ENCODE results near the gene OLFML3.

The OLFML3 gene

DNA sequence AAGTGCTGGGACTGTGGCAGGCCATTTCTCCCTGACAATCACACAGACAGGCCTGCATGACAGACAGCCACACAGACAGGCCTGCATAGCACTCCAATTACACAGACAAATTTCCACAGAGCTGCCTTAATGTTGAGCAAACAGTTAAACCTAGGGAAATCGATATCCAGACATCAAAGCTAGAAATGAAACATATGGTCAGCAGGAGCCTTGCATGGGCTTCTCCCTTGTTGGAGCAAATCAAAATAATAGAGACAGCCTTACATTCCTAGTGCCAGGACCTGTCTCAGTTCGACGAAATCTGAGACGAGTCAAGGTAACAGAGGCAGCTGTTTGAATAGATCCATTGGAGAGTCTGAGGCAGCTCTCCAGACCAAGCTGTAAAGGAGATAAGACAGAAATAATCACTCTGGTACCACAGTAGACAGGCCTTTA, 42.4 kb downstream of the OLFML3 start:
- no peaks in the 10 kb centered on the region for H3K4me1 Mint-ChIP-seq
- no peak overlapping the region for H3K4me3 Mint-ChIP-seq
- no peaks in the 10 kb centered on the region for H3K9me3 Mint-ChIP-seq
- no peak overlapping the region for H3K27ac Mint-ChIP-seq
- H3K27me3 Mint-ChIP-seq = peaks cover 21% of the 10 kb centered on the region
- no peaks in the 10 kb centered on the region for H3K36me3 Mint-ChIP-seq
- ATAC-seq = no peak

DNA sequence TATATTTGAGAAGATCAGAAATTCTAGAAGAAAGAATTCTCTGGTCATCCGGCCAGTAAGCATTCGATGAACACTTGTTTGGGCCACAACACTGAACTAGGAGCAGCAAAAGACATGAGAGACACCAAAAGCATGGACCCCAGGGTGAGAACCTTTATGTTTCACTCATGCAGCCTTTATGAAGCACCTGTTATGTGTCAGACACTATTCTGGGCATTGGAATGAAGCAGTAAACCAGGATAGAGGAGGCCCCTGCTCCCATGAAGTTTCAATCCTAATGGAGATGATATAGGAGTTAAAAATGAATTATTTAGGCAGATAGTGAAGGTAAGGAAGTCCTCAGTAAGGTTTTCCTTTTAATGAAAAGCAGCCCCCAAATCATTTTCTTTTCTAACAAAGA, 43.6 kb downstream of the OLFML3 start:
- Mint-ChIP-seq H3K4me1 (no peaks in the 10 kb centered on the region), H3K36me3 (no peaks in the 10 kb centered on the region), H3K27me3 (peaks cover 29% of the 10 kb centered on the region), H3K27ac (no peak overlapping the region), H3K4me3 (no peak overlapping the region), H3K9me3 (no peaks in the 10 kb centered on the region)
- no peak for ATAC-seq

DNA sequence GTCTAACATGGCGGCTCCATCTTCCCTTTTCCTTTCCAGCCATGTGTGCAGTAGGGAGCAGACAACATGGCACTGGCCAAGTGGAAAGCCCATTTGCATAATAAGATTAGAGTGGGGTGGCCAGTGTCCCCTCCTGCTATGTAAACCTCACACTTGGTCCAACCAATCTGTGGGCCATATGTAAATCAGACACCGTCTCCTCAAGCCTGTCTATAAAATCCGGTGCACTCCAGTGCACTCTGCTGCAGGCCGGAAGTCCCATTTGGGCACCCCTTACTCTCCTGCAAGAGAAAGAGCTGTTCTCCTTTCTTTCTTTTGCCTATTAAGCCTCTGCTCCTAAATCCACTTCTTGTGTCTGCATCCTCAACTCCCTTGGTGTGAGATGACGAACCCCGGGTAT, 44.1 kb downstream of the OLFML3 start:
- peaks cover 29% of the 10 kb centered on the region for H3K27me3 Mint-ChIP-seq
- no peaks in the 10 kb centered on the region for H3K4me1 Mint-ChIP-seq
- no peak overlapping the region for H3K27ac Mint-ChIP-seq
- H3K9me3 Mint-ChIP-seq = no peaks in the 10 kb centered on the region
- no peak overlapping the region for H3K4me3 Mint-ChIP-seq
- no peaks in the 10 kb centered on the region for H3K36me3 Mint-ChIP-seq
- ATAC-seq = no peak

DNA sequence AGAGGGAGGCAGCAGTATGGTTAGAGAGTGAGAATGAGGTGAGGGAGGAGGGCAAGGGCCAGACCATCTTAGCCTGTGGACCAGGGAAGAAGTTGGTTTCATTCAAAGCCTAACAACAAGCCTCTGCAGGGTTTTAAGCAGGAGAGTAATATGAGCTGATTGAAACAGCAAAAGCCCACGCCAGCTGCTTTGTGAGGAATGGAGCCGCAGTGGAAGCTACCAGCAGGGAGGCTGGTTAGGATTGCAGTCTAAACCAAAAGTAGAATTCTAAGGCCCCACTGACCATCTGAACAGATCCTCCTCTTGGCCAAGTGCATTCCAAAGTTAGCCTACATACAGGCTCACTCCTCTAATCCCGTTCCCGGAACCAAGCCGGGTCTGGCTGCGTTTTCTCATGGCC, 44.8 kb downstream of the OLFML3 start:
- Mint-ChIP-seq H3K4me3 (no peak overlapping the region), H3K9me3 (no peaks in the 10 kb centered on the region), H3K4me1 (no peaks in the 10 kb centered on the region), H3K27me3 (peaks cover 28% of the 10 kb centered on the region), H3K27ac (no peak overlapping the region), H3K36me3 (no peaks in the 10 kb centered on the region)
- no peak for ATAC-seq

DNA sequence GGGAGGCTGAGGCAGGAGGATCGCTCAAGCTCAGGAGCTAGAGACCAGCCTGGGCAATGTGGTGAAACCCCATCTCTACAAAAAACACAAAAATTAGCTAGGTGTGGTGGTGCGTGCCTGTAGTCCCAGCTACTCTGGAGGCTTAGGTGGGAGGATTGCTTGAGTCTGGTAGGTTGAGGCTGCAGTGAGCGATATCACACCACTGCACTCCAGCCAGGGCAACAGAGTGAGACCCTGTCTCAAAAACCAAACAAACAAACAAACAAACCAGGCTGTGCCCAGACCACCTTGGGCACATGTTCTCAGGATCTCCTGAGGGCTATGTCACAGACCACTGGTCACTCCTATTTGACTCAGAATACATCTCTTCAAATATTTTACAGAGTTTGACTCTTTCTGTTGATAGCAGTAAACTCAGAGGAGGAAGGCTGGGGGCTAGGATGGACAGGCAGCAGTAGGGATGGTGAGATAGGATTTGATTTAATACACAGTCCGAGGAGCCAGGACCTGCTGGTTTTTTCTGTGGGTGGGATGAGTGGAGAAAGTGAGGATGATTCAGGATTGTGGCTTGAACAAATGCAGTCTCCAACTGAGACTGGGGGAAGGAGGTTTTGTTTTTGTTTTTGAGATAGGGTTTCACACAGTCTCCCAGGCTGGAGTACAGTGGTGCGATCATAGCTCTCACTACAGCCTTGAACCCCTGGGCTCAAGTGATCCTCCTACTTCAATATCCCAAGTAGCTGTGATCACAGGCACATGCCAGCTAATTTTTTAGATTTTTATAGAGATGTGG, 46.5 kb downstream of the OLFML3 start:
- H3K9me3 Mint-ChIP-seq = no peaks in the 10 kb centered on the region
- H3K27ac Mint-ChIP-seq = no peak overlapping the region

DNA sequence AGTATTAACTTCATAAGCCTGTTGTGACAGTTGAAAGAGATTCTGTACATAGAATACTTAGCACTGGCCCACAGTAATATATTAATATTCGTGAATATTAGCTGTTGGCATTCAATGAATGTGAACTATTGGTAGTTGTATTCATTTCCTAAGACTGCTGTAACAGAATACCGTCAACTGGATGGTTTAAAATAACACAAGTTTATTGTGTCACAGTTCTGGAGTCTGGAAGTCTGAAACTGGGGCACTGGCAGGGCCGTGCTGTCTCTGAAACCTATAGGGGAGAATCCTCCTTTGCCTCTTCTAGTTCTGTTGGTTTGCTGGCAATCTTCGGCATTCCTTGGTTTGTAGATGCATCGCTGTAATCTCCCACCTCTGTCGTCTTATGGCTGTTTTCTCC, 47.5 kb downstream of the OLFML3 start:
- no peak for ATAC-seq
- no peaks in the 10 kb centered on the region for H3K36me3 Mint-ChIP-seq
- no peak overlapping the region for H3K4me3 Mint-ChIP-seq
- H3K27ac Mint-ChIP-seq = no peak overlapping the region
- peaks cover 8% of the 10 kb centered on the region for H3K27me3 Mint-ChIP-seq
- H3K9me3 Mint-ChIP-seq = no peaks in the 10 kb centered on the region
- no peaks in the 10 kb centered on the region for H3K4me1 Mint-ChIP-seq

More for the DNA sequence above, 46.5 kb downstream of the OLFML3 start:
- Mint-ChIP-seq H3K27me3 (peaks cover 16% of the 10 kb centered on the region), H3K4me1 (no peaks in the 10 kb centered on the region), H3K36me3 (no peaks in the 10 kb centered on the region), H3K4me3 (no peak overlapping the region)
- no peak for ATAC-seq
